Ectodermal cell (in vitro differentiated cells): ENCODE measurements around the gene PSME3IP1.
A peak's percentile ranks its signal among the peaks of the same experiment; 100 is the strongest.

ENCODE experiments used
- H3K27ac ChIP-seq: 2 replicates; pipeline ENCODE4 v1.7.0; 2013; ENCODE audit warnings: mild to moderate bottlenecking, low read depth, low read length; ENCODE audit not compliant: insufficient read depth, poor library complexity, severe bottlenecking
- H3K27me3 ChIP-seq: 2 replicates; pipeline ENCODE4 v1.7.0; 2013; ENCODE audit warnings: mild to moderate bottlenecking, low read length; ENCODE audit not compliant: insufficient read depth, control insufficient read depth, poor library complexity, severe bottlenecking
- H3K36me3 ChIP-seq: one replicate; pipeline ENCODE4 v1.7.0; 2013; ENCODE audit warnings: low read length; ENCODE audit not compliant: control insufficient read depth, insufficient read depth
- H3K4me1 ChIP-seq: one replicate; pipeline ENCODE4 v1.7.0; 2013; ENCODE audit warnings: low read length; ENCODE audit not compliant: control insufficient read depth, insufficient read depth
- H3K4me3 ChIP-seq: 2 replicates; pipeline ENCODE4 v1.7.0; 2013; ENCODE audit warnings: low read depth, low read length, control low read depth; ENCODE audit not compliant: insufficient read depth
- H3K9me3 ChIP-seq: 2 replicates; pipeline ENCODE4 v1.7.0; 2013; ENCODE audit warnings: mild to moderate bottlenecking, low read length, moderate library complexity; ENCODE audit not compliant: control insufficient read depth
- WGBS, 2 experiments: methylation state at CpG; one replicate each; pipeline ENCODE4 v1.1.7; 2013; ENCODE audit warnings: missing lambda C conversion rate in 2 of 2; 5-methylcytosine and 5-hydroxymethylcytosine counted together

The PSME3IP1 gene

DNA sequence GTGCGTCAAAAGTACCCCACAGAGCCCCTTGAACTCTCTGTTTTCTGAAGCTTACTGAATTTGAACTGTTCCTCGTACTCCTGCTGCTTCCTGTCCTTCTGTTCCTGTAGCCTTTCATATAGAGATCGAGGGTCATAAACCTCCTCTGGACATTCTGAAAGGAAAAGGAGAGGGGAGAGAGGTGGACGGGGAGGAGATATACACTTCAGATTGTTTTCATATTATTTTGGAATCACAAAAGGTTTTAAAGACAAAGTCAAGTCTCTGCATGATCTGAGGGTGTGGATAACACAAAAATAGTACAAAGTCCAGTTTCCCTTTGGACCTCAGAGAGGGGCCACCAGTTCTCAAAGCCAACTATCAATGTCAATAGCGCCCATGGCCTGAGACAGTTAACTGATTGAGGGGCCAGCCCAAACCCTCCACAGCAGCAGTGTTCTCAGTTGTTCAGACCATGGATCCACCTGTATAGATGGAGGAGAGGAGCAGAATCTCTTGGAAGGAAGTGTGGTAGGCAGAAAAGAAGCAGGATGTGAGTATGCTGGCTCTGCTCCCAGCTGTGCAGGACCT lies 13.0 kb downstream of the PSME3IP1 start:
- H3K27ac ChIP-seq = no peak overlapping the region
- H3K27me3 ChIP-seq = no peaks in the 10 kb centered on the region
- WGBS, 2 experiments = 93 to 96% methylated on average over 4 to 5 of the region's 5 CpGs
- no peaks in the 10 kb centered on the region for H3K9me3 ChIP-seq
- H3K4me1 ChIP-seq = peaks cover 4% of the 10 kb centered on the region
- peaks cover 14% of the 10 kb centered on the region for H3K36me3 ChIP-seq
- H3K4me3 ChIP-seq = no peak overlapping the region

DNA sequence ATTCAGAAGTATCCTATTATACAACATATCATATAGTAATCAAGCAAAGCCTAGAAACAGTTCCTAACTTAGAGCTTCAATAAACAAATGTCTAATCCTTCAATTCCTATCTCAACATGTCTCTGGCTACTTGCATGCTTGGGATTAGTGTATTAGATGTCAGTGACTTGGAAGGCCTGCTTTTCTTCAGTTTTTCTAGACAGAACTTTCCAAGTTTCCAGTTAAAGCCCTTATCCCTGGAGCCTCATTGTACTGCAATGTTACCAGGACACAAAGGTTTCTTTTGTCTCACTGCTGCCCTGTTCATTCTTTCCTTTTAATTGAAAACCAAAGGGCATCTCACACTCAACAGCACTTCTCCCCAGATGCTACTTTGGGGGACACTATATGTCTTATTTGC lies 16.5 kb downstream of the PSME3IP1 start:
- Histone ChIP-seq H3K36me3 (peaks cover 39% of the 10 kb centered on the region), H3K4me1 (peaks cover 4% of the 10 kb centered on the region), H3K27ac (peak overlapping the region; percentile 9)

DNA sequence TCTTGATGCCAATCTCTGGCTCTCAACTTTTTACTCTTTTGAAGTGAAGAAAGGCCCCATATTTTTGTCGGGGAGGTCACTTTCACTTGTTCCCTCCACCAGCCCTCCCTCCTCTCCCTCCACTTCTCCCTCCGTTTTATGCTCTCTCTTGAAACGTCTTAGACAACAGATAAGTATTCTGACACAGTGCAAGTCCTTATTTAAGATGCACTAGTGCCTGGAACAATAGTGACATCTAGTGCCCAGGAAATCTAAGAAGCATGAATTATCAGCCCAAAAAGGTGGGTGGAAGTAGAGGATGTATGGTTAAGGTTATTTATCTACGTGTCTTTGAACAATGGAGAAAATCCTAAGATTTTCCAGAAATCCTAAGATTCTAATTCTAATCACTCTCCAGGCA lies 17.9 kb downstream of the PSME3IP1 start:
- H3K27ac ChIP-seq = no peak overlapping the region
- no peak overlapping the region for H3K4me3 ChIP-seq
- no peaks in the 10 kb centered on the region for H3K27me3 ChIP-seq
- H3K36me3 ChIP-seq = peaks cover 42% of the 10 kb centered on the region
- no peaks in the 10 kb centered on the region for H3K9me3 ChIP-seq
- WGBS, 2 experiments = 50 to 79% methylated on average over 3 to 4 of the region's 4 CpGs
- H3K4me1 ChIP-seq = peaks cover 4% of the 10 kb centered on the region

More for the DNA sequence above, 16.5 kb downstream of the PSME3IP1 start:
- no peak overlapping the region for H3K4me3 ChIP-seq
- no peaks in the 10 kb centered on the region for H3K27me3 ChIP-seq
- H3K9me3 ChIP-seq = no peaks in the 10 kb centered on the region

DNA sequence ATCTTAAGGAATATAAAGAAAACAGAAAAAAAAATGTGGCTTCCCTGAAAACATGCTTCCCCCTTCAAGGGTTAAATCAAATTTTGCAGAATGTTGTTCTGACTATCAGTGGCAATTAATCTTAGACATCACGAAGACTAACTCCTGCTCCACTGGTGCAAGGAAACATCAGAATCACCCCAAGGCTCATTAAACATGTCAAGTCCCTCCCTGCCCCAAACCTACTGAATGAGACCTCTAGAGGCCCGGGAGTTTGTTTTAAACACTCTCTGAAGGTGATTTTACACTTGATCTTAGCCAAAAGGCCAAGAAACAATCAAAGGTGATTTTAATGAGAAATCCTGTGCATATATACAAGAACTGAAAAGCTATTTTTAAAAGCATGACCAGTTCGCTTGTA lies 18.3 kb downstream of the PSME3IP1 start:
- H3K9me3 ChIP-seq = no peaks in the 10 kb centered on the region
- H3K4me3 ChIP-seq = no peak overlapping the region
- H3K4me1 ChIP-seq = peaks cover 4% of the 10 kb centered on the region
- 94 to 97% methylated on average over 3 of the region's 3 CpGs for WGBS, 2 experiments
- H3K27ac ChIP-seq = no peak overlapping the region
- H3K27me3 ChIP-seq = no peaks in the 10 kb centered on the region
- peaks cover 40% of the 10 kb centered on the region for H3K36me3 ChIP-seq

- Histone ChIP-seq H3K27me3 (no peaks in the 10 kb centered on the region), H3K36me3 (peaks cover 36% of the 10 kb centered on the region), H3K4me1 (peaks cover 4% of the 10 kb centered on the region), H3K9me3 (no peaks in the 10 kb centered on the region), H3K4me3 (no peak overlapping the region), H3K27ac (no peak overlapping the region)
- 93 to 98% methylated on average over 7 of the region's 7 CpGs for WGBS, 2 experiments
Observed at GRCh38 chr16:57166951-57167350, 18.9 kb downstream of the PSME3IP1 start.

DNA sequence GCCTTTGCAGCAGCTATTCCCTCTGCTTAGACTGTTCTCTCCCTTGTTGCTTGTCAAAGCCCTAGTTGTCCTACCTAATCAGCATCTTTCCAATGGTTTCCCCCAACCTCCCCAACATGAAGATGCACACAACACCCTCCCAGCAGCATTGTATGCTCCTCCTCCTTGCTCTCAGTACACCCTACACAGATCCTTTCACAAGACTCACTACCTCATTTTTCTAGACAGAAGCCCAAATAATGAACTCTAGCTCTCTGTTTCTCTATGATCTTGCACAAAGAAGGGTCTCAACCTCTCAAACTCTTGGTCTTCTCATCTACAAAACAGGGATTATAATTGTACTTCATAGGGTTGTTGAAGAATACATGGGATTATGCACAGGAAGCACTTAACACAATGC lies 19.4 kb downstream of the PSME3IP1 start:
- H3K36me3 ChIP-seq = peaks cover 40% of the 10 kb centered on the region

DNA sequence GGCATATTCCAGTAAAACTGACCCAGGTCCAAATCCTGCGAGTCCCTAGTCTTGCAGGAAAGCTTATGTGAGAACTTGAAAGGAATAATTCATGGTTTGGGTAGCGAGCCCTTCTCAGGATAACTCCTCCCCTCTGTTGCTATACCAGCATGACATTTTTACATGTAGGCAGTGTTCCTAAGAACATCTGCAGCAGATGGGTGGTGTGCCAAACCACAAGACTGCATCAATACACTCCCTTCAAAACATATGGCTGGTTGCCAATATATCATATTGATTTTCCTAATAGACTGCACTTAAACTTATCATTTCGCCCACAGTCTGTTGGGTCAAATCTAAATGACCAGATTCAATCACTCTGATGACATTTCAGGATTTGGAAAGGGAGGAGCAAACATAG lies 19.9 kb downstream of the PSME3IP1 start:
- Histone ChIP-seq H3K4me1 (peaks cover 4% of the 10 kb centered on the region), H3K36me3 (peaks cover 36% of the 10 kb centered on the region), H3K4me3 (no peak overlapping the region), H3K9me3 (no peaks in the 10 kb centered on the region), H3K27ac (no peak overlapping the region), H3K27me3 (no peaks in the 10 kb centered on the region)
- WGBS, 2 experiments = 96 to 97% methylated on average over 3 of the region's 3 CpGs

More for the DNA sequence above, 19.4 kb downstream of the PSME3IP1 start:
- Histone ChIP-seq H3K27ac (no peak overlapping the region), H3K27me3 (no peaks in the 10 kb centered on the region), H3K4me1 (peaks cover 4% of the 10 kb centered on the region), H3K9me3 (no peaks in the 10 kb centered on the region), H3K4me3 (no peak overlapping the region)

DNA sequence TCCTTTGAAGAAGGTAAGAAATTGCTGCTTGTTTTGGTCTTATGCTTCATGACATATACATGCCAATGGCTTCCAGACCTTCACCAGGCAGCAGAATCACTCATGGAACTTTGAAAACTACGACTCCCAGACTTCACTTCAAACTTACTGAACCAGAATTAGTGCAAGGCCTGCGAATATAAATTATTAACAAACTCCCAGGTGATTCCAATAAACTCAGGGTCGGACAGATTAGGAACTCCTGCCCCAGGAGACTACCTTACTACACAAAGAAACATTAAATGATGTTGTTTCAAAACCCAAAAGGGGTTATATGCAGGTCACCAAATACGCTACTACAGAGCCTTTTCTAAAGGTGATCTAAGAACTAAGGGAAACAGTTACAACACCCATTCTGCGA lies 20.4 kb downstream of the PSME3IP1 start:
- Histone ChIP-seq H3K27me3 (no peaks in the 10 kb centered on the region), H3K36me3 (peaks cover 34% of the 10 kb centered on the region), H3K27ac (no peak overlapping the region), H3K9me3 (no peaks in the 10 kb centered on the region), H3K4me1 (peaks cover 4% of the 10 kb centered on the region), H3K4me3 (no peak overlapping the region)
- 94% methylated on average over 5 of the region's 5 CpGs for WGBS, 2 experiments

DNA sequence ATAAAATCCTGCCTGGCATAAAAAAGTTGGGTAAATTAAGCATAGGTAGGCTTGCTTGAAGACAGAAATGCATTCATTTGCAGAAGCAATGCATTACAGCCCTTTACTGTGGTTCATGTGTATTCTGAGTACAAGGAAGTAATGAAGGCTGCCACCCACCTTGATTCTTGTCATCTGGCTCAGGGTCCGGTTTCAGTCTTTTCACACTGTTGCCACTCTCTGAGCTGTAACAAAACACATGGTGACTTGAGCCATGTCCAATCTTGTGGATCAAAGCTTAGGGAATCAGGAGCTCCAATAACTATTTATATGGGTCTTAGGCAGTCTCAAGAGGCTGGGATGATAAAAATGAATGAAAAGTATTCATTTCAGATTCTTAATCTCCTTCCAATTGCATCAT lies 22.0 kb downstream of the PSME3IP1 start:
- Histone ChIP-seq H3K4me1 (peaks cover under 1% of the 10 kb centered on the region), H3K4me3 (no peak overlapping the region), H3K9me3 (no peaks in the 10 kb centered on the region), H3K27me3 (no peaks in the 10 kb centered on the region), H3K36me3 (peaks cover 41% of the 10 kb centered on the region), H3K27ac (no peak overlapping the region)
- WGBS, 2 experiments = 71 to 89% methylated on average over 1 of the region's 1 CpG

DNA sequence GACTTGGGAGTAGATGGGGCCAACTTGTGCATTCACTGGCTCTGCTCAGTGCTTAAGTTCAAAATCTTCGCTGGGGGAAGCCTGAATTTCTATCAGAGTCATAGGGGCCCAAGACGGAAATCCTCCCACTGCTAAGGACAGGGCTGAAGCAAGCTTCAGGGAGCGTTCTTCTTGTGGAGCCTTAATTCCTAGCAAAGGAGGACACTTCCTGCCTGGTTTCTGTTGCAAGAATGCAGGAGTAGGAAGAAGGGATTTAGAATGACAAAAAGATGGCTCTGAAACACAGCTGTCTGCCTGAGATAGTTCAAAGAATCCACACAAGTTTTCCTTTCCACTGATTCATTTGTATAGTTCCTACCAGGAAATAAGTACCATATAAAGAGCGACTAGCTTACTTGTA lies 26.4 kb downstream of the PSME3IP1 start:
- no peaks in the 10 kb centered on the region for H3K9me3 ChIP-seq
- H3K27ac ChIP-seq = no peak overlapping the region
- H3K36me3 ChIP-seq = peaks cover 38% of the 10 kb centered on the region
- no peak overlapping the region for H3K4me3 ChIP-seq
- no peaks in the 10 kb centered on the region for H3K4me1 ChIP-seq
- WGBS, 2 experiments = 72 to 75% methylated on average over 3 to 4 of the region's 4 CpGs
- no peaks in the 10 kb centered on the region for H3K27me3 ChIP-seq

GRCh38 chr16:57157533-57157932 lies 28.3 kb downstream of the PSME3IP1 start:
- WGBS, 2 experiments = 92 to 100% methylated on average over 1 of the region's 1 CpG
- no peaks in the 10 kb centered on the region for H3K9me3 ChIP-seq
- peaks cover 40% of the 10 kb centered on the region for H3K36me3 ChIP-seq
- H3K4me1 ChIP-seq = no peaks in the 10 kb centered on the region
- no peak overlapping the region for H3K4me3 ChIP-seq
- no peaks in the 10 kb centered on the region for H3K27me3 ChIP-seq
- no peak overlapping the region for H3K27ac ChIP-seq
